Uterus (tissue), 2 donors: ENCODE data around the gene UGT2B17.
"Not testable (repeated sequence)": the region's sequence is repeated elsewhere in the genome, so short reads cannot be mapped to it uniquely, and the experiment has no call there.

Experiments used
- POLR2A ChIP-seq, 2 donors: fragments of 450-650 bp; IDR thresholded peaks; one replicate each; pipeline ENCODE4 v1.6.1; 2016; ENCODE audit warnings: antibody characterized with exemption in 2 of 2, mild to moderate bottlenecking in 1 of 2, moderate library complexity in 1 of 2
- TF ChIP-seq, protein P1 (sequence below), 4 experiments: fragments of 200-600 bp in 2 of 4; fragments of 450-650 bp in 2 of 4; sonication (generic) in 2 of 4; IDR thresholded peaks; one replicate each; pipeline ENCODE4 v1.5.1; 2016 to 2019; ENCODE audit warnings: antibody characterized with exemption in 4 of 4, mild to moderate bottlenecking in 2 of 4, moderate library complexity in 1 of 4

DNA sequence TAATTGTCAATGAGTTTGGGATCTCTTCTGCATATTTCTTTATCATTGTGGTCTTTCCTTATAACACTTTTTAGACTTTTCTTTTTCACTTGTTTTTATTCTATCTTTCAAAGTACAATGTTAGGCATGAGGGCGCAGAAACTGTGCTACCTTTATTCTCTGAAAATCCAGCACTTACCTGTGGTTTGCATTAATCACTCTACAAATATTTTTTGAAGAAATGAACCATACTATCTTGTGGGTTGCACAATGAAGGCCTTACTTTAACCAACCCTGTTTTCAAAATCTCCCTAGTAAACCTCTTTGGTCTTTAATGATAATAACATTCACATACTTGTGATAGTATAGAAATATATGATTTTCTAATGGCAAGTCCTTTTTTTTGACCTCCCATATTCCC is 11.0 kb downstream of the UGT2B17 start:
- TF ChIP-seq, protein P1, sequence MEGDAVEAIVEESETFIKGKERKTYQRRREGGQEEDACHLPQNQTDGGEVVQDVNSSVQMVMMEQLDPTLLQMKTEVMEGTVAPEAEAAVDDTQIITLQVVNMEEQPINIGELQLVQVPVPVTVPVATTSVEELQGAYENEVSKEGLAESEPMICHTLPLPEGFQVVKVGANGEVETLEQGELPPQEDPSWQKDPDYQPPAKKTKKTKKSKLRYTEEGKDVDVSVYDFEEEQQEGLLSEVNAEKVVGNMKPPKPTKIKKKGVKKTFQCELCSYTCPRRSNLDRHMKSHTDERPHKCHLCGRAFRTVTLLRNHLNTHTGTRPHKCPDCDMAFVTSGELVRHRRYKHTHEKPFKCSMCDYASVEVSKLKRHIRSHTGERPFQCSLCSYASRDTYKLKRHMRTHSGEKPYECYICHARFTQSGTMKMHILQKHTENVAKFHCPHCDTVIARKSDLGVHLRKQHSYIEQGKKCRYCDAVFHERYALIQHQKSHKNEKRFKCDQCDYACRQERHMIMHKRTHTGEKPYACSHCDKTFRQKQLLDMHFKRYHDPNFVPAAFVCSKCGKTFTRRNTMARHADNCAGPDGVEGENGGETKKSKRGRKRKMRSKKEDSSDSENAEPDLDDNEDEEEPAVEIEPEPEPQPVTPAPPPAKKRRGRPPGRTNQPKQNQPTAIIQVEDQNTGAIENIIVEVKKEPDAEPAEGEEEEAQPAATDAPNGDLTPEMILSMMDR (IDR thresholded peaks at IDR 0.05): not testable (repeated sequence)
- TF ChIP-seq POLR2A (IDR thresholded peaks at IDR 0.05): not testable (repeated sequence)
